MV-4-11 (cell line): ENCODE data around the gene NCBP1.
A peak's percentile ranks its signal among the peaks of the same experiment; 100 is the strongest.
"Not testable (repeated sequence)": the region's sequence is repeated elsewhere in the genome, so short reads cannot be mapped to it uniquely, and the experiment has no call there.

Experiments used
- DNase-seq: peaks from one replicate; lab custom pipeline; 2025; lab: John Stamatoyannopoulos, UW

NCBP1 gene

GRCh38 chr9:97672403-97672802, 38.8 kb downstream of the NCBP1 start:
- DNase-seq, result no peak

GRCh38 chr9:97673922-97674321, 40.3 kb downstream of the NCBP1 start:
- DNase-seq, result no peak

GRCh38 chr9:97675655-97676054, 42.0 kb downstream of the NCBP1 start:
- peak; percentile 27 for DNase-seq

- no peak for DNase-seq
These were observed 48.6 kb downstream of the NCBP1 start for GRCh38 chr9:97682242-97682641.

- no peak for DNase-seq
These were observed 55.0 kb downstream of the NCBP1 start for GRCh38 chr9:97688654-97689053.

GRCh38 chr9:97689401-97690180, 56.0 kb downstream of the NCBP1 start:
- no peak for DNase-seq

- no peak for DNase-seq
These were observed 61.1 kb downstream of the NCBP1 start for GRCh38 chr9:97694769-97695168.

GRCh38 chr9:97695390-97695789, 61.8 kb downstream of the NCBP1 start:
- DNase-seq, result no peak

- peak; percentile 29 for DNase-seq
These were observed 62.6 kb downstream of the NCBP1 start for GRCh38 chr9:97695995-97696802.

- peak; percentile 89 for DNase-seq
These were observed 63.4 kb downstream of the NCBP1 start, which contains the start of gene XPA for GRCh38 chr9:97696803-97697601. TSS of gene XPA (minus strand) at chr9:97697340. CDS start at chr9:97697292, 48 bp downstream.

GRCh38 chr9:97697837-97698236, 64.2 kb downstream of the NCBP1 start:
- no peak for DNase-seq

- no peak for DNase-seq
These were observed 65.2 kb downstream of the NCBP1 start for GRCh38 chr9:97698865-97699264.

- peak; percentile 94 for DNase-seq
These were observed 65.7 kb downstream of the NCBP1 start for GRCh38 chr9:97699281-97699680.

- not testable (repeated sequence) for DNase-seq
These were observed 66.2 kb downstream of the NCBP1 start for GRCh38 chr9:97699824-97700223.

- DNase-seq, result peak; percentile 94
These were observed 70.1 kb downstream of the NCBP1 start for GRCh38 chr9:97703437-97704344.

- DNase-seq, result no peak
These were observed 70.7 kb downstream of the NCBP1 start for GRCh38 chr9:97704345-97704677.

- DNase-seq, result no peak
These were observed 71.2 kb downstream of the NCBP1 start for GRCh38 chr9:97704851-97705250.

- DNase-seq, result no peak
These were observed 71.8 kb downstream of the NCBP1 start for GRCh38 chr9:97705354-97705950.

- no peak for DNase-seq
These were observed 72.6 kb downstream of the NCBP1 start for GRCh38 chr9:97706246-97706645.

- DNase-seq, result peak; percentile 66
These were observed 77.0 kb downstream of the NCBP1 start for GRCh38 chr9:97710356-97711222.
